GM23248 (cell line): Measurements from ENCODE around the gene AGAP6.
"Not testable (repeated sequence)": the region's sequence is repeated elsewhere in the genome, so short reads cannot be mapped to it uniquely, and the experiment has no call there.

ENCODE experiments used
- EZH2 ChIP-seq: fragments of 200-600 bp; sonication (generic); IDR thresholded peaks from 2 replicates; pipeline ENCODE4 v1.6.1; 2018; ENCODE audit warnings: antibody characterized with exemption, mild to moderate bottlenecking; ENCODE audit not compliant: insufficient read depth, poor library complexity, severe bottlenecking
- EZH2phosphoT487 ChIP-seq: fragments of 200-600 bp; sonication (generic); IDR thresholded peaks from 2 replicates; pipeline ENCODE4 v1.6.1; 2018; ENCODE audit warnings: antibody characterized with exemption, moderate library complexity, mild to moderate bottlenecking, low read depth; ENCODE audit not compliant: insufficient read depth

- not testable (repeated sequence) for TF ChIP-seq EZH2, EZH2phosphoT487
These were observed 28.7 kb downstream of the AGAP6 start for GRCh38 chr10:50016926-50017325.
